Transverse colon (tissue), 3 donors: Measurements from ENCODE around the gene B9D1.

Source experiments
- EP300 ChIP-seq: sonication (generic); formaldehyde crosslinking; IDR thresholded peaks from one replicate; pipeline ENCODE4 v1.6.1; 2017; ENCODE audit warnings: antibody characterized with exemption, low read depth
- TF ChIP-seq, protein P1 (sequence below), 5 experiments: fragments of 200-600 bp in 3 of 5; fragments of 450-650 bp in 2 of 5; sonication (generic) in 3 of 5; IDR thresholded peaks; 1 replicate in 2 of 5; 2 replicates in 3 of 5; pipeline ENCODE4 v1.5.1; 2016 to 2017; ENCODE audit warnings: antibody characterized with exemption in 5 of 5, inconsistent platforms in 3 of 5, mild to moderate bottlenecking in 2 of 5, moderate library complexity in 1 of 5

- no peak for TF ChIP-seq EP300
- TF ChIP-seq, protein P1, sequence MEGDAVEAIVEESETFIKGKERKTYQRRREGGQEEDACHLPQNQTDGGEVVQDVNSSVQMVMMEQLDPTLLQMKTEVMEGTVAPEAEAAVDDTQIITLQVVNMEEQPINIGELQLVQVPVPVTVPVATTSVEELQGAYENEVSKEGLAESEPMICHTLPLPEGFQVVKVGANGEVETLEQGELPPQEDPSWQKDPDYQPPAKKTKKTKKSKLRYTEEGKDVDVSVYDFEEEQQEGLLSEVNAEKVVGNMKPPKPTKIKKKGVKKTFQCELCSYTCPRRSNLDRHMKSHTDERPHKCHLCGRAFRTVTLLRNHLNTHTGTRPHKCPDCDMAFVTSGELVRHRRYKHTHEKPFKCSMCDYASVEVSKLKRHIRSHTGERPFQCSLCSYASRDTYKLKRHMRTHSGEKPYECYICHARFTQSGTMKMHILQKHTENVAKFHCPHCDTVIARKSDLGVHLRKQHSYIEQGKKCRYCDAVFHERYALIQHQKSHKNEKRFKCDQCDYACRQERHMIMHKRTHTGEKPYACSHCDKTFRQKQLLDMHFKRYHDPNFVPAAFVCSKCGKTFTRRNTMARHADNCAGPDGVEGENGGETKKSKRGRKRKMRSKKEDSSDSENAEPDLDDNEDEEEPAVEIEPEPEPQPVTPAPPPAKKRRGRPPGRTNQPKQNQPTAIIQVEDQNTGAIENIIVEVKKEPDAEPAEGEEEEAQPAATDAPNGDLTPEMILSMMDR (IDR thresholded peaks at IDR 0.05): no peak
These were observed 56.8 kb downstream of the B9D1 start for GRCh38 chr17:19305761-19306159.
